ENCODE measurements around the gene PTGDS.
A peak's percentile ranks its signal among the peaks of the same experiment; 100 is the strongest.

PTGDS gene

GRCh38 chr9:136944519-136945332, 32.6 kb upstream of the PTGDS start, which contains the start of the genes C8G and FBXW5:
C8G (plus strand) TSS chr9:136945243; CDS start chr9:136945321, 78 bp downstream.
FBXW5 (minus strand) TSS chr9:136944738; CDS start chr9:136944083, 655 bp downstream.
- peak within 1 kb of the TSS; percentile 56 for H3K27ac ChIP-seq (ENCODE audit: low read length)
- H3K4me3 ChIP-seq (ENCODE audit: low read length): peak within 1 kb of the TSS; percentile 96
- H2AFZ ChIP-seq (ENCODE audit: low read depth, low read length): peak within 1 kb of the TSS; percentile 36; the same call in 1 of the 2 replicates
- H3K79me2 ChIP-seq (ENCODE audit: low read length): peaks cover 18% of the 10 kb centered on the region
- H3K36me3 ChIP-seq (replicated peaks; ENCODE audit: low read depth, low read length): peaks cover 26% of the 10 kb centered on the region
- H3K9ac ChIP-seq (ENCODE audit: low read length): peak within 1 kb of the TSS; percentile 83
- H3K27me3 ChIP-seq (ENCODE audit: low read depth, low read length): no peaks in the 10 kb centered on the region
- H3K9me3 ChIP-seq (ENCODE audit: insufficient read depth, low read length): no peaks in the 10 kb centered on the region
- TF ChIP-seq EZH2phosphoT487 (IDR thresholded peaks at IDR 0.05; ENCODE audit: low read depth) (no peak), CTCF (IDR thresholded peaks at IDR 0.05; ENCODE audit: low read depth, low read length) (peak; percentile 82)
- peak within 1 kb of the TSS; percentile 83 for H3K4me2 ChIP-seq (ENCODE audit: low read length)
- H3K4me1 ChIP-seq (ENCODE audit: low read length): peaks cover 28% of the 10 kb centered on the region
- H4K20me1 ChIP-seq (ENCODE audit: insufficient read depth, low read length): no peaks in the 10 kb centered on the region

- no peak for TF ChIP-seq EZH2phosphoT487 (IDR thresholded peaks at IDR 0.05; ENCODE audit: low read depth)
- no peak for TF ChIP-seq CTCF (IDR thresholded peaks at IDR 0.05; ENCODE audit: low read depth, low read length)
- Histone ChIP-seq H3K9ac (ENCODE audit: low read length) (no peak overlapping the region), H2AFZ (ENCODE audit: low read depth, low read length) (no peak overlapping the region; the same call in 1 of the 2 replicates), H3K27me3 (ENCODE audit: low read depth, low read length) (no peaks in the 10 kb centered on the region), H3K4me3 (ENCODE audit: low read length) (no peak overlapping the region), H3K4me2 (ENCODE audit: low read length) (no peak overlapping the region), H3K4me1 (ENCODE audit: low read length) (peaks cover 31% of the 10 kb centered on the region), H3K9me3 (ENCODE audit: insufficient read depth, low read length) (no peaks in the 10 kb centered on the region), H4K20me1 (ENCODE audit: insufficient read depth, low read length) (no peaks in the 10 kb centered on the region), H3K36me3 (replicated peaks; ENCODE audit: low read depth, low read length) (peaks cover 19% of the 10 kb centered on the region), H3K79me2 (ENCODE audit: low read length) (peaks cover 18% of the 10 kb centered on the region), H3K27ac (ENCODE audit: low read length) (no peak overlapping the region)
These were observed 31.7 kb upstream of the PTGDS start for GRCh38 chr9:136945333-136946227.

- Histone ChIP-seq H3K27ac (ENCODE audit: low read length) (no peak overlapping the region), H3K36me3 (replicated peaks; ENCODE audit: low read depth, low read length) (peaks cover 12% of the 10 kb centered on the region), H4K20me1 (ENCODE audit: insufficient read depth, low read length) (no peaks in the 10 kb centered on the region), H3K4me1 (ENCODE audit: low read length) (peaks cover 34% of the 10 kb centered on the region), H3K4me2 (ENCODE audit: low read length) (no peak overlapping the region), H2AFZ (ENCODE audit: low read depth, low read length) (no peak overlapping the region), H3K4me3 (ENCODE audit: low read length) (no peak overlapping the region), H3K9ac (ENCODE audit: low read length) (no peak overlapping the region), H3K9me3 (ENCODE audit: insufficient read depth, low read length) (no peaks in the 10 kb centered on the region), H3K27me3 (ENCODE audit: low read depth, low read length) (no peaks in the 10 kb centered on the region), H3K79me2 (ENCODE audit: low read length) (peaks cover 18% of the 10 kb centered on the region)
- TF ChIP-seq CTCF (IDR thresholded peaks at IDR 0.05; ENCODE audit: low read depth, low read length) (no peak), EZH2phosphoT487 (IDR thresholded peaks at IDR 0.05; ENCODE audit: low read depth) (no peak)
These were observed 30.9 kb upstream of the PTGDS start for GRCh38 chr9:136946228-136947027.

Data from OCI-LY3 (cell line).